Fibroblast of lung (primary cell): Measurements from ENCODE around the gene RSPO1.

Source experiments
- EZH2 ChIP-seq: IDR thresholded peaks from 2 replicates; pipeline ENCODE4 v1.5.1; 2012; ENCODE audit warnings: low read length, control low read depth, mild to moderate bottlenecking; ENCODE audit errors: missing control alignments
- TF ChIP-seq, protein P1 (sequence below), 2 donors: IDR thresholded peaks in 1 of 2; conservative IDR thresholded peaks in 1 of 2; 1 replicate in 1 of 2; 2 replicates in 1 of 2; pipeline ENCODE4 v1.5.1; 2011 to 2012; ENCODE audit warnings: low read length in 2 of 2, control low read depth in 1 of 2, inconsistent platforms in 1 of 2, low read depth in 1 of 2, mild to moderate bottlenecking in 1 of 2

DNA sequence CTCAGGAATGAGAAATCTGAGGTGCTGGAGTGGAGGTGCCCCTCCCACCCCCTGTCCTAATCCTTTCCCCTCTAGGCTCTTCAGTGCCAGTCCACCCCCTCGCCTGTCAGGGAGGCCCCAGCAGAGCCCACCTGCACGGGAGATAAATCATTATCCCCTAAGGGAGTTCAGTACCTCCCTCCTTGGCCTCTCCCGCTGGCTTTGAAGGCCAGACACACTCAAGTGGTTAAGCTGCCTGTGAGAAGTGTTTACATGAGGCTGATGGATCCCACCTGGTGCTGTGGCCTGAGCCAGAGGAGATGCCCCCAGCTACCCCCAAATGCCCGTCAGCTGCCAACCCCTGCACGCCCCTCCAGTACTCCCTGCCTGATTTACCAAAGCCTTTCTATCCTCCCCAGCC, 3.7 kb downstream of the RSPO1 start:
- no peak for TF ChIP-seq EZH2
- TF ChIP-seq, protein P1, sequence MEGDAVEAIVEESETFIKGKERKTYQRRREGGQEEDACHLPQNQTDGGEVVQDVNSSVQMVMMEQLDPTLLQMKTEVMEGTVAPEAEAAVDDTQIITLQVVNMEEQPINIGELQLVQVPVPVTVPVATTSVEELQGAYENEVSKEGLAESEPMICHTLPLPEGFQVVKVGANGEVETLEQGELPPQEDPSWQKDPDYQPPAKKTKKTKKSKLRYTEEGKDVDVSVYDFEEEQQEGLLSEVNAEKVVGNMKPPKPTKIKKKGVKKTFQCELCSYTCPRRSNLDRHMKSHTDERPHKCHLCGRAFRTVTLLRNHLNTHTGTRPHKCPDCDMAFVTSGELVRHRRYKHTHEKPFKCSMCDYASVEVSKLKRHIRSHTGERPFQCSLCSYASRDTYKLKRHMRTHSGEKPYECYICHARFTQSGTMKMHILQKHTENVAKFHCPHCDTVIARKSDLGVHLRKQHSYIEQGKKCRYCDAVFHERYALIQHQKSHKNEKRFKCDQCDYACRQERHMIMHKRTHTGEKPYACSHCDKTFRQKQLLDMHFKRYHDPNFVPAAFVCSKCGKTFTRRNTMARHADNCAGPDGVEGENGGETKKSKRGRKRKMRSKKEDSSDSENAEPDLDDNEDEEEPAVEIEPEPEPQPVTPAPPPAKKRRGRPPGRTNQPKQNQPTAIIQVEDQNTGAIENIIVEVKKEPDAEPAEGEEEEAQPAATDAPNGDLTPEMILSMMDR (conservative IDR thresholded peaks at IDR 0.05 in 1 of 2, IDR thresholded peaks at IDR 0.05 in 1 of 2; ENCODE audit: low read depth in 1 of 2, low read length in 2 of 2), result no peak
